ENCODE data around the gene CEBPG. TPM values are rescaled to one million over a fixed set of nuclear protein-coding genes. Genes with fewer than 3 reads are reported as not detected.

CEBPG gene
- total RNA-seq, 6 donors from 2014 or later: 11.5 to 44.7 (median 22.7) TPM

- ATAC-seq (ENCODE audit: low FRiP score in 2 of 2) (no peak), DNase-seq (no peak)
- Histone ChIP-seq H3K27ac (no peak overlapping the region), H3K36me3 (no peaks in the 10 kb centered on the region), H3K4me3 (no peak overlapping the region), H3K4me1 (peaks cover 0 to 4% (median 0%) of the 10 kb centered on the region in 4 donors), H3K9me3 (peaks cover 0 to 5% (median 2%) of the 10 kb centered on the region in 4 donors), H3K27me3 (no peaks in the 10 kb centered on the region)
- WGBS, 2 donors: 60 to 75% methylated on average over 4 of the region's 4 CpGs
- TF ChIP-seq POLR2A (IDR thresholded peaks at IDR 0.05): no peak
Measured at GRCh38 chr19:33329736-33330135, 43.8 kb upstream of the CEBPG start.

- H3K4me1 ChIP-seq: peaks cover 0 to 4% (median 0%) of the 10 kb centered on the region in 4 donors
- no peaks in the 10 kb centered on the region for H3K36me3 ChIP-seq
- peak overlapping the region in 2 of 4 donors; percentile 48 to 51 for H3K27ac ChIP-seq
- TF ChIP-seq CTCF (IDR thresholded peaks at IDR 0.05) (no peak), EP300 (IDR thresholded peaks at IDR 0.05) (no peak)
- H3K9me3 ChIP-seq: no peaks in the 10 kb centered on the region
- no peak overlapping the region for H3K4me3 ChIP-seq
- ATAC-seq (ENCODE audit: low FRiP score in 2 of 2) (peak; percentile 15 to 78), DNase-seq (peak in 1 of 2 donors; percentile 41)
- H3K27me3 ChIP-seq: no peaks in the 10 kb centered on the region
- WGBS, 2 donors: 53 to 71% methylated on average over 5 of the region's 5 CpGs
Measured at GRCh38 chr19:33332248-33332647, 41.3 kb upstream of the CEBPG start.

DNA sequence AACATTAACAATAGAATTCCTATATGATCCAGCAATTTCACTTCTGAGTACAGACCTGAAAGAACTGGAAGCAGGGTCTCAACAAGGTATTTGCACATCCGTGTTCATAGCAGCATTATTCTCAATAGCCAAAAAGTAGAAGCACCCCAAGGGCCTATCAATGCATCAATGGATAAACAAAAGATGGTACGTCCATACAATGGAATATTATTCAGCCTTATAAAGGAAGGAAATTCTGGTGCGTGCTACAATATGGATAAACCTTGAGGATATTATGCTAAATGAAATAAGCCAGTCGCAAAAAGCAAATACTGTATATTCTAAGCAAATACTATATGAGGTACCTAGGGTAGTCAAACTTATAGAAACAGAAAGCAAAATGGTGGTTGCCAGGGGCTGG is 40.4 kb upstream of the CEBPG start:
- WGBS, 2 donors: 93% methylated on average over 4 of the region's 4 CpGs
- Histone ChIP-seq H3K9me3 (no peaks in the 10 kb centered on the region), H3K36me3 (no peaks in the 10 kb centered on the region), H3K27ac (no peak overlapping the region), H3K4me1 (peaks cover 0 to 4% (median 0%) of the 10 kb centered on the region in 4 donors), H3K27me3 (no peaks in the 10 kb centered on the region), H3K4me3 (no peak overlapping the region)
- DNase-seq (no peak), ATAC-seq (ENCODE audit: low FRiP score in 2 of 2) (no peak)
- TF ChIP-seq CTCF (IDR thresholded peaks at IDR 0.05) (no peak), EP300 (IDR thresholded peaks at IDR 0.05) (no peak)

- WGBS, 2 donors: 76 to 83% methylated on average over 3 of the region's 3 CpGs
- no peak overlapping the region for H3K4me3 ChIP-seq
- H3K4me1 ChIP-seq: peaks cover 0 to 4% (median 0%) of the 10 kb centered on the region in 4 donors
- no peaks in the 10 kb centered on the region for H3K36me3 ChIP-seq
- TF ChIP-seq POLR2AphosphoS5 (IDR thresholded peaks at IDR 0.05): no peak
- TF ChIP-seq CTCF (IDR thresholded peaks at IDR 0.05): no peak
- no peak for TF ChIP-seq POLR2A (IDR thresholded peaks at IDR 0.05)
- no peak for TF ChIP-seq EP300 (IDR thresholded peaks at IDR 0.05)
- DNase-seq (no peak), ATAC-seq (ENCODE audit: low FRiP score in 2 of 2) (no peak)
- no peak overlapping the region for H3K27ac ChIP-seq
- no peaks in the 10 kb centered on the region for H3K27me3 ChIP-seq
- H3K9me3 ChIP-seq: no peaks in the 10 kb centered on the region
Measured at GRCh38 chr19:33333642-33334041, 39.9 kb upstream of the CEBPG start.

- WGBS, 2 donors: 93 to 98% methylated on average over 3 of the region's 3 CpGs
- H3K36me3 ChIP-seq: no peaks in the 10 kb centered on the region
- TF ChIP-seq CTCF (IDR thresholded peaks at IDR 0.05) (no peak), POLR2AphosphoS5 (IDR thresholded peaks at IDR 0.05) (no peak), EP300 (IDR thresholded peaks at IDR 0.05) (no peak)
Measured at GRCh38 chr19:33334271-33334670, 39.2 kb upstream of the CEBPG start.

More at GRCh38 chr19:33334271-33334670, 39.2 kb upstream of the CEBPG start:
- no peak for DNase-seq
- Histone ChIP-seq H3K27me3 (no peaks in the 10 kb centered on the region), H3K9me3 (no peaks in the 10 kb centered on the region), H3K4me3 (no peak overlapping the region), H3K4me1 (peaks cover 0 to 4% (median 0%) of the 10 kb centered on the region in 4 donors), H3K27ac (no peak overlapping the region)
- no peak for ATAC-seq (ENCODE audit: low FRiP score in 2 of 2)
